ENCODE results near the gene TGOLN2.

The TGOLN2 gene

DNA sequence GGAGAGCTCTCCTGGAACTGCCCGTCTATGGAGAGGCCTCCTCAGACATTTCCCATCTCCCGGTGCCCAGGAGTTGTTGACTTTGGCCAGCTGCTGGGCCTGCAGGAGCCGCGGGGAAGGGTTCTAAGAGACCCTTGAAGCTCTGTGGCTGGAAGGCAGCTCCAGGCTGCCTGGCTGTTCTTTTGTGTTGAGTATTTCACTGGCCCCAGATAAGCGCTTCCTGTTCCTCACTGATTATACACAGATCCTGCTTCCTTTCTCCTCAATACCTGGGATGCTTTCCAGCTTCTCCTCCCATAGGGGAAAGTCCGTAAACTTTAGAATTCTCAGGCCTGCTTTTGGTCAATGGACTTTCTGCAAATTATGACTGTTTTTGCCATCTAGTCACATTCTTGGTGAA lies 57.8 kb downstream of the TGOLN2 start:
- DNase-seq (ENCODE audit: insufficient read length, low spot score) (no peak), FAIRE-seq (no peak)
- TF ChIP-seq CTCF (IDR thresholded peaks at IDR 0.05; ENCODE audit: insufficient read depth, missing control alignments): no peak

Measured in D721Med (cell line).